HG03159 (cell line): ENCODE measurements around the gene CENPF.

Experiments
- ATAC-seq: cut with Tn5 transposase; IDR thresholded peaks from one replicate; pipeline ENCODE4 v1.9.1; 2021; ENCODE audit warnings: mild to moderate bottlenecking, moderate library complexity; ENCODE audit not compliant: unreplicated experiment

CENPF gene

GRCh38 chr1:214700437-214700836 is 97.4 kb downstream of the CENPF start:
- no peak for ATAC-seq

- no peak for ATAC-seq
Observed at GRCh38 chr1:214702556-214702955, 99.6 kb downstream of the CENPF start.

GRCh38 chr1:214707306-214708087 is 104.5 kb downstream of the CENPF start:
- ATAC-seq: no peak

- ATAC-seq: no peak
Observed at GRCh38 chr1:214708321-214708955, 105.4 kb downstream of the CENPF start.

DNA sequence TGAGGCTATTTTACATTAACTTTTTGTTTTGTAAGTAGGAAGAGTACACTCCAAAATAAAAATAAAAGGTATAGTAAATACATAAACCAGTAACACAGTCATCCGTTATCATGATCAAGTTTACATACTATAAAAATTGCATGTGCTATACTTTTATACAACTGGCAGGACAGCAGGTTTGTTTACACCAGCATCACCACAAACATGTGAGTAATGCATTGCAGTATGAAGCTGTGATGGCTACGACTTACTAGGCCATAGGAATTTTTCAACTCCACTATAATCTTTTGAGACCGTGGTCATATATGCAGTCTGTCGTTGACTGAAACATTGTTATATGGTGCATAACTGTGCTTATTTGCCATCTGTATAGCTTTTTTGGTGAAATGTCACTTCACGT is 106.2 kb downstream of the CENPF start:
- ATAC-seq: no peak

DNA sequence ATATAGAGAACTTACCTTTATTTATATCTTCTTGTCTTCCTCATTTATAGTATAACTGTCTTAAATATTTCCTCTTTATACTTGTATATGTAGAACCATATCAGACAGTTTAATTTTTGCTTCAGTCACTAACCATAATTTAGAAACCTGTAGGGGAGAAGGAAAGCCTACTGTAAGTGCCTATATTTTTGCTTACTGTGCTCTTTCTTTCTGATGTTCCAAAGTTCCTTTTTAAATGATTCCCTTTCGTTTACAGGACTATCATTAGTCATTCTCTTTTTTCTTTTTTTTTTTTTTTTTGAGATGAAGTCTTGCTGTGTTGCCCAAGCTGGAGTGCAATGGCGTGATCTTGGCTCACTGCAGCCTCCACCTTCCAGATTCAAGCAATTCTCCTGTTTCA is 109.7 kb downstream of the CENPF start:
- no peak for ATAC-seq
